Activated effector memory CD4-positive, alpha-beta T cell treated with anti-CD3 and anti-CD28 coated beads, Interleukin-2, amount 50 U/mL, for 16 hours (primary cell): ENCODE results near the gene ASPM.

Source experiments
- DNase-seq: peaks from one replicate; pipeline ENCODE4 v3.0.0-alpha.2; 2020

ASPM gene, protein sequence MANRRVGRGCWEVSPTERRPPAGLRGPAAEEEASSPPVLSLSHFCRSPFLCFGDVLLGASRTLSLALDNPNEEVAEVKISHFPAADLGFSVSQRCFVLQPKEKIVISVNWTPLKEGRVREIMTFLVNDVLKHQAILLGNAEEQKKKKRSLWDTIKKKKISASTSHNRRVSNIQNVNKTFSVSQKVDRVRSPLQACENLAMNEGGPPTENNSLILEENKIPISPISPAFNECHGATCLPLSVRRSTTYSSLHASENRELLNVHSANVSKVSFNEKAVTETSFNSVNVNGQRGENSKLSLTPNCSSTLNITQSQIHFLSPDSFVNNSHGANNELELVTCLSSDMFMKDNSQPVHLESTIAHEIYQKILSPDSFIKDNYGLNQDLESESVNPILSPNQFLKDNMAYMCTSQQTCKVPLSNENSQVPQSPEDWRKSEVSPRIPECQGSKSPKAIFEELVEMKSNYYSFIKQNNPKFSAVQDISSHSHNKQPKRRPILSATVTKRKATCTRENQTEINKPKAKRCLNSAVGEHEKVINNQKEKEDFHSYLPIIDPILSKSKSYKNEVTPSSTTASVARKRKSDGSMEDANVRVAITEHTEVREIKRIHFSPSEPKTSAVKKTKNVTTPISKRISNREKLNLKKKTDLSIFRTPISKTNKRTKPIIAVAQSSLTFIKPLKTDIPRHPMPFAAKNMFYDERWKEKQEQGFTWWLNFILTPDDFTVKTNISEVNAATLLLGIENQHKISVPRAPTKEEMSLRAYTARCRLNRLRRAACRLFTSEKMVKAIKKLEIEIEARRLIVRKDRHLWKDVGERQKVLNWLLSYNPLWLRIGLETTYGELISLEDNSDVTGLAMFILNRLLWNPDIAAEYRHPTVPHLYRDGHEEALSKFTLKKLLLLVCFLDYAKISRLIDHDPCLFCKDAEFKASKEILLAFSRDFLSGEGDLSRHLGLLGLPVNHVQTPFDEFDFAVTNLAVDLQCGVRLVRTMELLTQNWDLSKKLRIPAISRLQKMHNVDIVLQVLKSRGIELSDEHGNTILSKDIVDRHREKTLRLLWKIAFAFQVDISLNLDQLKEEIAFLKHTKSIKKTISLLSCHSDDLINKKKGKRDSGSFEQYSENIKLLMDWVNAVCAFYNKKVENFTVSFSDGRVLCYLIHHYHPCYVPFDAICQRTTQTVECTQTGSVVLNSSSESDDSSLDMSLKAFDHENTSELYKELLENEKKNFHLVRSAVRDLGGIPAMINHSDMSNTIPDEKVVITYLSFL (N-terminal part only)

GRCh38 chr1:197146101-197147095 lies at the start of gene ASPM:
Gene ASPM, minus strand, starts transcription at chr1:197146669. Its CDS starts 232 bp downstream, at chr1:197146437.
- DNase-seq, result peak; percentile 98

DNA sequence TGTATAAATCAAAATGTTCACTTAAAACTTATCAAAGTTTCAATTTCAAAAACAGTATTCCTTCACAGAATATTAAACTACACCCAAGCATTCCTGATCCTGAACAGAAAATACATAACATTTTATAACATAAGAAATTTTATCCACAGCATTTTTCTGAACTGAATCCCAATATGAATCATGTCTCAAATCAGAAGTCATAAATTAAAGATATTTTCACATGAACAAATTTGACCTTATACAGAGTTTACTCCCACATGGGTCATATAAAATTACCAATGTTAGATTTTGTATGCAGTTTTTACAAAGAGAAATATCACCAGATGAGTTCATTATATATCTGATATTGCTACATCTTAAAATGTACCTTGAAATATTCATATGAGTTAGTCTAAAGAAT lies 48.6 kb upstream of the ASPM start:
- DNase-seq, result no peak

GRCh38 chr1:197184190-197184589 lies 37.7 kb upstream of the ASPM start:
- no peak for DNase-seq

DNA sequence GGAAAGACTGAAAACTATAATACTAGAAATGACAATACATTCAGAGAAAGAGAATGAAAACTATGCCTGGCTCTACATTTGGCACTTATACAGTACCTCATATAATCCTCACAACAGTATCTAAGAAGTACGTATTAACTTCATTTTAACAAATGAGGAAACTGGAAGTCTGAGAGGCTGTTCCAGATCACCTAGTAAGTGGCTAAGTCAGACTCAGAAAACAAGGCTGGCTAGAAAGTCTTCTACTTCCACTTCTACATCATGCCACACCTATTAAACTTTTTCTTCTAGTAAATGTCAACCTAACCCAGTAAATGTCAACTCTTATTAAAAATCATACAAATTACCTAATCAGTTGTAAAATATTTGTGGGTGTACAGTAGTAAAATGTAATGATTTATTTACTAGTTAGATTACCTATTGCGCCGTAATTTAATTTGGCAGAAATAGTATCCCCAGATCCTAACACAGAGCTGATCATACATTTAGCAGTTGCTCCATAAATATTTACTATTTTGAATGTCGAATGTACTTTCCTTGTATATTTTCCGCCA lies 36.8 kb upstream of the ASPM start:
- no peak for DNase-seq

DNA sequence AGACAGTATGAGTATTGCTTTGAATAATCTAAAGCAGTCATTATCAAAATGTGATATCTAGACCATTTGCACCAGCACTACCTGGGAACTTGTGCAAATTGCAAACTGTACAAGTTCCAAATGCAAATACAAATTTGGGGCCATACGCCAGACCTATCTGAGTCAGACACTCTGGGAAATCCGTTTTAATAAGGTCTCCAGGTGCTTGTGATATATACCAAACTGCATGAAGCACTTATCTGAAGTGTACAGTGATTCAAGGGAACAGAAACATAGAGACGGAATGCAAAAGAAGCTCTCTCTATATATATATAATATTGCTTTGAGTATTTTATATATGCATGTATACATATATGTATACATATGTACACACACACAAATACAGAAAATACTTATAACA lies 36.2 kb upstream of the ASPM start:
- DNase-seq, result no peak

GRCh38 chr1:197181982-197182381 lies 35.5 kb upstream of the ASPM start:
- no peak for DNase-seq

GRCh38 chr1:197180252-197180878 lies 33.9 kb upstream of the ASPM start:
- no peak for DNase-seq

GRCh38 chr1:197178998-197179397 lies 32.5 kb upstream of the ASPM start:
- no peak for DNase-seq

DNA sequence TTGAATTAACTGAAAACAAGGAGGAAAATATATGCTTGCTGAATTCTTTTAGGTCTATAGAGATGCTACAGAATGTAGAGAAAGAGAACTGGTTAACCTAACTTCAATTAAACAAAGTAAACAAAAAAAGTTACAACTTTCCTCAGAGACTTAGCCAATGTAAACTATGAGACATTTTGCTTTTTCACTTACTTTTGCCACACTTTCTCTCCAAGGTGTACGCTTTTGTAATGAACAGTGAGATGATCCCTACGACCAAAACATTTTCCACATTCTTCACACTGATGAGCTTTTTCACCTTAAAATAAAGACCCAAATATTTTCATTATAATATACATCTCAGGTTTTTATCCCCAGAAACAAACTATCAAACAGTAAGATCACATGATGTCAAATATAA lies 28.3 kb upstream of the ASPM start:
- no peak for DNase-seq

- DNase-seq, result no peak
Measured at GRCh38 chr1:197173571-197174507, 27.4 kb upstream of the ASPM start.

DNA sequence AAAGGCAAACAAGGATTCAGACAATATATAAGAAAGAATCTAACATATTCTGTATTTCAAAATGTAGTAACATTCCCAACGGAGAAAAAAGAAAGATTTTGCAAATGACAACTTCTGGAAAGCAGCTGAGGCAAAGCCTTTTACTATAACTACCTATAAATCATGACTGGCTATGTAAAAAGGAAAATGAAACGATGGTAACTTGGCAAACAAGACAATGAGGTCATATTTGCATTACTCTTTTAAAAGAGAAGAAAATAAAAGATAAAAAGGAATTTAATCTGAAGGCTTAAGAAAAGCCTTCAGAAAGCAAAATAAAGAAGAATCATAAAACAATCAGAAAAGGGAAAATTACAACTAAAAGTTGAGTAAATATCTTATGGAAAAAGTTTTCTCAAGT lies 25.1 kb upstream of the ASPM start:
- no peak for DNase-seq

DNA sequence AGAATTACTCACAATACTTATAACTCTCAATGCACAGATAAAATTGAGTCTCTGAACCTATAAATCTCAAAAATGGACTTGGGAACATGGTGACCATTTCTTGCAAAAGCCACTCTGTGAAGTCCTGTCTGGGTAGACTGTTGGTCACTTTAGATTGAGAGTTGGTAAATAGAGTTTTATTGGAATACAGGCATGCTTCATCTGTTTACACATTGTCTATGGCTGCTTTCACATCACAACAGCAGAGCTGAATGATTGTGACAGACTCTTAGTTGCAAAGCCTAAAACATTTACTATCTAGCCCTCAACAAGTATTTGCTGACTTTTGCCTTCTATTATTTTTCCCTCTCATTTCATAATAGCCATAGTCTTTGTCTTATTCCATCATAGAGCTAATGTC lies 24.1 kb upstream of the ASPM start:
- no peak for DNase-seq

DNA sequence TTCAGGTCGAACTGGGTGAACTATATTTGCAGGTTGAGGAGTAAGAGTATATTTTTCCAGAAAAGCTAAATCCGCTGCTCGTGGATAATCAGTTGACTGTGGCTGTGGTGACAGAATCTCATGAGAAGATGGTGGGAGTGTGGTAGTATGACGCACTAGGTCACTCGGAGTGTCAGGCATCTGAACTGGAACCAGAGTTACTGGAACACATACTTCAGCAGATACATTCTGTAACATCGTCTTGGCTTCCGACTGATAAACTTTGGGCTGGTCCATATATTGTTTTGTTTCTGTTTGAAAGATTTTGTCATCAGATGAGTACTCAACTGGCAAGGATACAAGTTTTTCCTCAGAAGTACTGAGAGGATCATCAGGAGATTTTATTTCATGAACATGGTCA lies 13.0 kb upstream of the ASPM start:
- no peak for DNase-seq

GRCh38 chr1:197156692-197157091 lies 10.2 kb upstream of the ASPM start:
- no peak for DNase-seq

DNA sequence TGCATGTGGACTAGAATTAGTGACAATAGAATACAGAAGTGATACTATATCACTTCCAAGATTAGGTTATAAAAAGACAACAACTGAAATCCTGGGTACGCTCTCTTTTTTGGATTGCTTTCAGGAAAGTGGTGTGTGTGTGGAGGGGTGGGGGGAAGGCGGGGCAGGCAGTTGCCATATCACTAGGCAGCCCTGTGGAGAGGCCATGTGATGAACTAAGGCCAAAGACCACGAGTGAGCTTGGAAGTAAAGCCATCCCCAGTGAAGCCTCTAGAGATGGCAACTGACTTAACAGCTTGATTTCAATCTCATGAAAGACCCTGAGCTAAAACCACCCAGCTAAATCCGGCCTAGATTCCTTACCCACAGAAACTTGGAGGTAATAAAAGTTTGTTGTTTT lies 6.2 kb upstream of the ASPM start:
- no peak for DNase-seq

- DNase-seq, result no peak
Measured at GRCh38 chr1:197151185-197151584, 4.7 kb upstream of the ASPM start.

GRCh38 chr1:197150336-197151005 lies 4.0 kb upstream of the ASPM start:
- no peak for DNase-seq

GRCh38 chr1:197149340-197149739 lies 2.9 kb upstream of the ASPM start:
- no peak for DNase-seq

DNA sequence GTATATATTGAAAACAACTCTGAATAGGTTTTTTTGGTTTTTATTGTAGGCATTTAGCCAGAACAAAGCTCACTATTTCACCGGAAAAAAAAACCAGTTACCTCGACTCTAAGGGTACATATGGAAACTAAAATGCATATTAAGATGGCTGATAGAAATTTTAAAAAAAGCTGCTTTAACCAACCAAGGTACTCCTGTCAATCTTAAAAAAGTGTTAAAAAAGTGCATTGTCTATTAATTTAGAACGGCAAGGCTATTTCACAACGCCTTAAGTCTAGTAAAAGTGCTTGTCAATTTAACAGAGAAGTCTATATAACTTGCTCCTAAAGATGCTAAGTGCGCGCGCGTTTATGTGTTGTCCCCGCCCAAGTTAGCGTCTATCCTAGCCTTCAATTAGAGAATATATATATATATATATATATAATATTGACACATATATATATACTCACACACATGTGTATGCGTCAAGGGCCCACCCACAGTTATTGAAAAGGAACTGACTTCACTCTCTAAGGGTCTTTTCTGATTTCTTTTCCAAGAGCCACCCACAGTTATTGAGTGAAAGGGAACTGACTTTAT lies 934 bp downstream of the ASPM start:
- DNase-seq, result no peak
